ENCODE data around the gene TTLL8.

TTLL8 gene

GRCh38 chr22:50008151-50009040 lies 49.7 kb downstream of the TTLL8 start:
- no peak for DNase-seq (ENCODE audit: low read depth in 2 of 3, low spot score in 1 of 3)

DNA sequence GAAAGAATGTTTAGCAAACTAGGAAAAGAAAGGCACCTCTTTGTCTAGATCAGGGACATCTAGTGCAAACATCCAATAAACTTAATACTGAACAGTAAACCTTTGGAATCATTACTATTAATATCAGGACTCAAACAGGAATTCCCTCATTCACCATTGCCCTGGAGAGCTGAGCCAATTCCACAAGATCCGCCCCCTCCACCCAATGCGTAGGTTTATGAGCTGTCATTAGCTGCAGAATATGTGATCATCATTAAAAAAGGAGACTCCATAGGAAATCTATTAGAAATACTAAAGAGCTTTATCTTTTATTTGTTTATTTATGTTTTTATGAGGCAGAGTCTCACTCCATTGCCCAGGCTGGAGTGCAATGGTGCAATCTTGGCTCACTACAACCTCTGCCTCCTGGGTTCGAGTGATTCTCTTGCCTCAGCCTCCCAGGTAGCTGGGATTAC lies 51.0 kb downstream of the TTLL8 start:
- no peak for DNase-seq (ENCODE audit: low read depth in 2 of 3, low spot score in 1 of 3)

GRCh38 chr22:50004918-50005317 lies 53.2 kb downstream of the TTLL8 start:
- DNase-seq (ENCODE audit: low read depth in 2 of 3, low spot score in 1 of 3) = no peak

GRCh38 chr22:50002791-50003190 lies 55.3 kb downstream of the TTLL8 start:
- DNase-seq (ENCODE audit: low read depth in 2 of 3, low spot score in 1 of 3) = no peak

DNA sequence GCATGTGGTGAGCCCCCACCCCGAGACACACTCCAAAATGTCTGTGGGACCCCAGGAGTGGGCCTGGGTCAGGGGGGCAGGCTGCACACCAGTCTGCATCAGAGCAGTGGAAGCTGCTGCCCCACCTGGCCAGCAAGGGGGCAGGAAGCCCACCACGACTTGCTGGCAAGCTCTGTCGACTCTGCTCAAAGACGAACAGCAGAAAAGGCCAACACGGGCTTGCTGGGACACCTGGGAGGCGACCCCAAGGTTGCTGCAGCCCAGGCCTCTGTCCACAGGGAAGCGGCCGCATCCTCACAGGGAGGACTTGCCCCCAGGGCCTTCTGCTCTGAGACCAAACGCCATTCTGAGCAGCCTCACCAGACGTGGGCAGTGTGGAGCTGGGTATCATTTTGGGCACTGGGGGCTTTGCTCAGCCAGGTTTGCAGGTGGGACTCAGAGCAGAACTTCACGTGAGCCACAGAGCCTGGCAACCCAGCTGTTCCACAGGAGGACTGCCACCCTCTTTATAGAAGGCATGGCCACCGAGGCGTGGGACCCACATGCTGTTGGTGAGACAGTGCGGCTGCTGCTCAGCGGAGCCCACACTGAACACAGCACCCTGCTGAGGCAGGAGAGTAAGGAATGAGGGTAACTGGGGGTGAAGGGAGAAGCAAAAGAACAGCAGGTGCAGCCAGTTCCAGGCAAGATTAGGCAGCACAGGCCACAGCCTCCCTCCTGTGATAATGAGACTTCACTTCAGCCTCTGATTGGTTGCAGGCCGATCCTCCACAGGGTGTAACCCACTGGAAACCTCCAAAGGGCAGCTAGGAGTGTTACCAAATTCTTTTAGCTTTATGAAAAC lies 56.5 kb downstream of the TTLL8 start:
- no peak for DNase-seq (ENCODE audit: low read depth in 2 of 3, low spot score in 1 of 3)

- no peak for DNase-seq (ENCODE audit: low read depth in 2 of 3, low spot score in 1 of 3)
Measured at GRCh38 chr22:50000587-50001387, 57.3 kb downstream of the TTLL8 start.

- DNase-seq (ENCODE audit: low read depth in 2 of 3, low spot score in 1 of 3) = no peak
Measured at GRCh38 chr22:49999946-50000586, 58.0 kb downstream of the TTLL8 start.

- DNase-seq (ENCODE audit: low read depth in 2 of 3, low spot score in 1 of 3) = no peak
Measured at GRCh38 chr22:49999063-49999945, 58.8 kb downstream of the TTLL8 start.

GRCh38 chr22:49998718-49999062 lies 59.4 kb downstream of the TTLL8 start:
- no peak for DNase-seq (ENCODE audit: low read depth in 2 of 3, low spot score in 1 of 3)

DNA sequence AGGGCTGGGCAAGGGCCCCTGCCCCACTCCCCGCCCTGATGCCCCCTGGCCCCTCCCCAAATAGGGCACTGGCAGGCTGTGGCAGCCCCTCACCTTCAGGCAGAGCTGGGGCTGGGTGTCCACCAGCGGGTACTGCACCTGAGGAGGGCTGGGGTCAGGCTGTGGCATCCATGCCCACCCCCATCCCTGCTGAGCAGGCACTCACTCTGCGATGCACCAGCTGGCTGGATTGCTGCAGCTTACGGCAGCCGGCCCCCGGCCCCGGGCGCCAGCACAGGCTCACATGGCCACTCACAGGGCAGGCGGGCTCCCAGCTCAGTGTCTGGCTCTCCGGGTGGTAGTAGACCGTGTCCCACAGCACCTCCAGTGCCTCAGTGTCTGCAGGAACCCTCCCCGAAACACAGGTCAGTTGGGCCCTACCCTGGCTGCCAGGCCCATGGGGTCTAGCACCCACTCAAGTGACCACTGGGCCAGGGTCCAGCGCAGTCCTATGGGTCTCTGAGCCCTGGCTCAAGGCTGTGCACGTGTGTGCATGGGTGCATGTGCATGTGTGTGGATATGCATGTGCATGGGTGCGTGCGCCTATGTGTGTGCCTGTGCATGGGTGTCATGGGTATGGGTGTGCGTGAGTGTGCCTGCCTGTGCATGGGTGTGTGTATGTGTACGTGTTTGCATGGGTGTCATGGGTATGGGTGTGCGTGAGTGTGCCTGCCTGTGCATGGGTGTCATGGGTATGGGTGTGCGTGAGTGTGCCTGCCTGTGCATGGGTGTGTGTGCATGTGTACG lies 60.0 kb downstream of the TTLL8 start:
- DNase-seq (ENCODE audit: low read depth in 2 of 3, low spot score in 1 of 3) = no peak

GRCh38 chr22:49997251-49997599 lies 60.9 kb downstream of the TTLL8 start:
- DNase-seq (ENCODE audit: low read depth in 2 of 3, low spot score in 1 of 3) = no peak

DNA sequence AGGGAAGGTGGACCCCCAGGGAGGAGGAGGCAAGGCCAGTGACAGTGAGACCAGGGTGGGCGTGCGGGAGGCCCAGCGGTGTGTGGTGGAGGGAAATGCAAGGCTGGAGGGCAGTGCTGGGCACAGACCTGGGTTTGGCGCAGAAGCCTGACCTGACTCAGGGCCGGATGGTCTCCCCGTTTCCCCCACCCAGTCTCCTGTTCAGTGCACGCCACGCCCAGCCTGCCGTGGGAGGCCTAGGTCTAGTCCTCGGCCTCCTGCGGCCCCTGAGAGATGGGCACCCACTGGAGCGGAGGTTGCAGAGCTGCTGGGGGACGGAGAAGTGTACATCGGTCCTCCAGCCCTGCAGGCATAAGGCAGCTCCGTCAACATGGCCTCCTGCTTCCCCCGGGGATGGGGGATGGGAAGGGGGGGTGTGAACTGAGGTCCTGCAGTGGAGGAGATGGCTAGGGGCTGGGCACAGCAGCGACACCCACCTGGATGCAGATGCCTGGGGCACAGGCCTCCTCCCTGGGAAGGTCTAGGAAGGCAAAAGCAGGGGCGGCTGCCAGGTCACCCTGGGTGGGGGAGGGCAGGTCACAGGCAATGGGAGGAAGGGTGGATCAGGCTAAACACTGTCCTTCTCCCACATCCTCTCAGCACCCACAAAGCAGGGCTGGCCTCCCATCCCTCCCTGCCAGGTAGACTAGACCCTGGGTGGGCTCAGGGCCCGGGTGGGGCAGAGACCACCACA lies 61.4 kb downstream of the TTLL8 start:
- DNase-seq (ENCODE audit: low read depth in 2 of 3, low spot score in 1 of 3) = no peak

GRCh38 chr22:49996119-49996517 lies 62.0 kb downstream of the TTLL8 start:
- DNase-seq (ENCODE audit: low read depth in 2 of 3, low spot score in 1 of 3) = no peak

GRCh38 chr22:49995361-49996118 lies 62.6 kb downstream of the TTLL8 start:
- DNase-seq (ENCODE audit: low read depth in 2 of 3, low spot score in 1 of 3) = no peak

- DNase-seq (ENCODE audit: low read depth in 2 of 3, low spot score in 1 of 3) = no peak
Measured at GRCh38 chr22:49995041-49995360, 63.1 kb downstream of the TTLL8 start.

- no peak for DNase-seq (ENCODE audit: low read depth in 2 of 3, low spot score in 1 of 3)
Measured at GRCh38 chr22:49994361-49995040, 63.6 kb downstream of the TTLL8 start.

DNA sequence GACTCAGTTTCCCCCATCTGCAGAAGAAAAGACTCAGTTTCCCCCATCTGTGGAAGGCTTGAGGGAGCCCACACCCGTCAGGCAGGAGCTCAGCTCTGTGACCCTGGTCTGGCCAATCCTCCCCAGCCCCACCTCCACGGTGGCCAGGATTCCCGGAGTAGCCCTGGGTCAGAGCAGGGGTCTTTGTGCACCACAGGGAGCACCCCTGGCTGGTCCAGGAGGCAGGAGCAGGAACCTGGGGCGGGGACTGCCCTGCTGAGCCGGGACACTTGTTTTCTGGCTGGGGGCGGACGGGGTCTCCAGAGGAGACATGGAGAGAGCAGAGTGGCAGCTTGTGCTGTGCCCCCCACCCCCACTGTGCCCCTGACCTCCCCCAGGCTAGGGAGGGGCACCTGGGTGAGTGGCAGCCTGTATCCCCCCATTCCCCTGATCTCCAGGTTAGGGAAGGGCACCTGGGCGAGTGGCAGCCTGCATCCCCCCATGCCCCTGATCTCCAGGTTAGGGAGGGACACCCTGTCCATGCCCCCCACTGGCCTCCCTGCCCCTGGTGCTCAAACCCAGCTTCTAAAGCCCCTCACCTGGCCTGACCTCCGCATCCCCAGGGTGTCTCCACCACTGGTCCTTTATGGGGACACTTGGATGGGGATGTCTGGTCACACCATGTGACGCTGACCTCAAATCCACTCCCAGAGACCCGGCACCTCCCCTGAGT lies 64.3 kb downstream of the TTLL8 start:
- DNase-seq (ENCODE audit: low read depth in 2 of 3, low spot score in 1 of 3) = no peak
